ENCODE data around the gene EML1. TPM values are rescaled to one million over a fixed set of nuclear protein-coding genes. Genes with fewer than 3 reads are reported as not detected.

The EML1 gene
- total and polyA plus RNA-seq, 2 of the 13 experiments (the other 11 are each of a cell fraction or from before 2014, with no cell fraction given) = 0.59 to 1.7 TPM

- TF ChIP-seq, protein P1, sequence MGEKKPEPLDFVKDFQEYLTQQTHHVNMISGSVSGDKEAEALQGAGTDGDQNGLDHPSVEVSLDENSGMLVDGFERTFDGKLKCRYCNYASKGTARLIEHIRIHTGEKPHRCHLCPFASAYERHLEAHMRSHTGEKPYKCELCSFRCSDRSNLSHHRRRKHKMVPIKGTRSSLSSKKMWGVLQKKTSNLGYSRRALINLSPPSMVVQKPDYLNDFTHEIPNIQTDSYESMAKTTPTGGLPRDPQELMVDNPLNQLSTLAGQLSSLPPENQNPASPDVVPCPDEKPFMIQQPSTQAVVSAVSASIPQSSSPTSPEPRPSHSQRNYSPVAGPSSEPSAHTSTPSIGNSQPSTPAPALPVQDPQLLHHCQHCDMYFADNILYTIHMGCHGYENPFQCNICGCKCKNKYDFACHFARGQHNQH (CRISPR knock-in tag; IDR thresholded peaks at IDR 0.05) = no peak
- TF ChIP-seq AHR (CRISPR knock-in tag; IDR thresholded peaks at IDR 0.05) = no peak
- TF ChIP-seq CBFB (CRISPR knock-in tag; IDR thresholded peaks at IDR 0.05) = 0 out of 2 replicates have a peak, but pooled peaks have one; percentile 34
- TF ChIP-seq FOXC1 (CRISPR knock-in tag; IDR thresholded peaks at IDR 0.05; ENCODE audit: borderline replicate concordance) = no peak
- TF ChIP-seq FOXA3 (CRISPR knock-in tag; IDR thresholded peaks at IDR 0.05) = peak; percentile 55; the same call in 1 of the 2 replicates
- peak; percentile 65 for TF ChIP-seq TEAD3 (CRISPR knock-in tag; optimal IDR thresholded peaks at IDR 0.05; ENCODE audit: borderline replicate concordance)
- 0 out of 2 replicates have a peak, but pooled peaks have one; percentile 32 for TF ChIP-seq PAXIP1 (CRISPR knock-in tag; conservative IDR thresholded peaks at IDR 0.05)
These were observed 45.5 kb downstream of the EML1 start (continued) for GRCh38 chr14:99838639-99839134.

DNA sequence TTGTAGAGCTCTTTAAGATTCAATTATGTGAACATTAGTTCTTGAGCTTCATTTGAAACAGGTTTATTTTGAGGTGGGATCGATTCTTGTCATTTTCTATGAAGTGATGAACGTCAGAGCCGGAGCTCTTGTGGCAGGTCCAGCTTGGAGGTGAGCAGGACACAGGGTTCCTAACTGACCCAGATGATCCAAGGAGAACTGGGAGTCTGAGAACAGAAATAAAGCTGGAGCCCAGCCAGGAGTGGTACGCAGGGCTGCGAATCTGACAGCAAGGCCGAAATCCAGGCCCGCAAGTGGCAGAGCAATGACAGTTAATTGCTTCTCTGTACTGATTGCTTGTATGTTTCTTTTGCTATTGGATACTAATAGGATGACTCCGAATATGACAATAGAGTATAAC lies 46.5 kb downstream of the EML1 start:
- FAIRE-seq = no peak
- Histone ChIP-seq H3K27me3 (ENCODE audit: control insufficient read depth in 1 of 2, insufficient read depth in 2 of 2, low read length in 2 of 2) (no peaks in the 10 kb centered on the region; a peak in 1 of 5 replicates), H3K36me3 (replicated peaks in 1 of 2; ENCODE audit: control insufficient read depth in 1 of 2, insufficient read depth in 2 of 2, low read length in 2 of 2) (no peaks in the 10 kb centered on the region), H3K4me1 (ENCODE audit: insufficient read depth, low read length) (peaks cover 29% of the 10 kb centered on the region), H3K4me2 (ENCODE audit: low read depth, low read length) (no peak overlapping the region), H4K20me1 (ENCODE audit: insufficient read depth, low read length) (no peaks in the 10 kb centered on the region), H3K4me3 (replicated peaks in 1 of 3; ENCODE audit: insufficient read depth in 1 of 3, low read depth in 2 of 3, low read length in 3 of 3) (no peak overlapping the region), H3K9ac (ENCODE audit: insufficient read depth, low read depth, low read length) (no peak overlapping the region), H3K9me3 (ENCODE audit: low read length) (no peaks in the 10 kb centered on the region), H3K27ac (ENCODE audit: extremely low read length, insufficient read depth, low read length) (no peak overlapping the region), H3K79me2 (ENCODE audit: insufficient read depth, low read length) (no peaks in the 10 kb centered on the region), H2AFZ (ENCODE audit: low read length) (no peak overlapping the region)
- no peak for ATAC-seq
- in situ Hi-C loops (cut with HindIII; ENCODE audit: extremely low pct_ligation_motif_present, low pct_unique_long_range_greater_than_20kb) = no loop called here
- intact Hi-C loops (cut with micrococcal nuclease; ENCODE audit: unreplicated experiment) = no loop called here
- POLR2A ChIA-PET = no interaction called here
- DNase-seq (ENCODE audit: low spot score) = no peak
- BruUV-seq (replicated peaks) = no TSS peak
- CTCF ChIA-PET (ENCODE audit: low intra/inter-chr PET ratio, low total read pairs) = no interaction called here
- 80% methylated on average over 8 of the region's 8 CpGs for WGBS (ENCODE audit: low lambda C conversion rate)
- TF ChIP-seq KLF6 (CRISPR knock-in tag; IDR thresholded peaks at IDR 0.05) (no peak), NR2C2 (CRISPR knock-in tag; IDR thresholded peaks at IDR 0.05; ENCODE audit: borderline replicate concordance) (no peak), ZNF619 (CRISPR knock-in tag; IDR thresholded peaks at IDR 0.05) (no peak), SMAD1 (CRISPR knock-in tag; IDR thresholded peaks at IDR 0.05; ENCODE audit: borderline replicate concordance, low read depth) (no peak), ZZZ3 (CRISPR knock-in tag; IDR thresholded peaks at IDR 0.05; ENCODE audit: borderline replicate concordance) (no peak)
- TF ChIP-seq, protein P2, sequence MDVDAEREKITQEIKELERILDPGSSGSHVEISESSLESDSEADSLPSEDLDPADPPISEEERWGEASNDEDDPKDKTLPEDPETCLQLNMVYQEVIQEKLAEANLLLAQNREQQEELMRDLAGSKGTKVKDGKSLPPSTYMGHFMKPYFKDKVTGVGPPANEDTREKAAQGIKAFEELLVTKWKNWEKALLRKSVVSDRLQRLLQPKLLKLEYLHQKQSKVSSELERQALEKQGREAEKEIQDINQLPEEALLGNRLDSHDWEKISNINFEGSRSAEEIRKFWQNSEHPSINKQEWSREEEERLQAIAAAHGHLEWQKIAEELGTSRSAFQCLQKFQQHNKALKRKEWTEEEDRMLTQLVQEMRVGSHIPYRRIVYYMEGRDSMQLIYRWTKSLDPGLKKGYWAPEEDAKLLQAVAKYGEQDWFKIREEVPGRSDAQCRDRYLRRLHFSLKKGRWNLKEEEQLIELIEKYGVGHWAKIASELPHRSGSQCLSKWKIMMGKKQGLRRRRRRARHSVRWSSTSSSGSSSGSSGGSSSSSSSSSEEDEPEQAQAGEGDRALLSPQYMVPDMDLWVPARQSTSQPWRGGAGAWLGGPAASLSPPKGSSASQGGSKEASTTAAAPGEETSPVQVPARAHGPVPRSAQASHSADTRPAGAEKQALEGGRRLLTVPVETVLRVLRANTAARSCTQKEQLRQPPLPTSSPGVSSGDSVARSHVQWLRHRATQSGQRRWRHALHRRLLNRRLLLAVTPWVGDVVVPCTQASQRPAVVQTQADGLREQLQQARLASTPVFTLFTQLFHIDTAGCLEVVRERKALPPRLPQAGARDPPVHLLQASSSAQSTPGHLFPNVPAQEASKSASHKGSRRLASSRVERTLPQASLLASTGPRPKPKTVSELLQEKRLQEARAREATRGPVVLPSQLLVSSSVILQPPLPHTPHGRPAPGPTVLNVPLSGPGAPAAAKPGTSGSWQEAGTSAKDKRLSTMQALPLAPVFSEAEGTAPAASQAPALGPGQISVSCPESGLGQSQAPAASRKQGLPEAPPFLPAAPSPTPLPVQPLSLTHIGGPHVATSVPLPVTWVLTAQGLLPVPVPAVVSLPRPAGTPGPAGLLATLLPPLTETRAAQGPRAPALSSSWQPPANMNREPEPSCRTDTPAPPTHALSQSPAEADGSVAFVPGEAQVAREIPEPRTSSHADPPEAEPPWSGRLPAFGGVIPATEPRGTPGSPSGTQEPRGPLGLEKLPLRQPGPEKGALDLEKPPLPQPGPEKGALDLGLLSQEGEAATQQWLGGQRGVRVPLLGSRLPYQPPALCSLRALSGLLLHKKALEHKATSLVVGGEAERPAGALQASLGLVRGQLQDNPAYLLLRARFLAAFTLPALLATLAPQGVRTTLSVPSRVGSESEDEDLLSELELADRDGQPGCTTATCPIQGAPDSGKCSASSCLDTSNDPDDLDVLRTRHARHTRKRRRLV (CRISPR knock-in tag; IDR thresholded peaks at IDR 0.05) = no peak
